ENCODE data around the gene MMP2.

MMP2 gene

GRCh38 chr16:55478827-55479429, at the start of gene MMP2:
Gene MMP2, plus strand, starts transcription at chr16:55479198. Its CDS starts 282 bp downstream, at chr16:55479480.
- DNase-seq (ENCODE audit: low read depth in 2 of 3, low spot score in 1 of 3) = no peak

DNA sequence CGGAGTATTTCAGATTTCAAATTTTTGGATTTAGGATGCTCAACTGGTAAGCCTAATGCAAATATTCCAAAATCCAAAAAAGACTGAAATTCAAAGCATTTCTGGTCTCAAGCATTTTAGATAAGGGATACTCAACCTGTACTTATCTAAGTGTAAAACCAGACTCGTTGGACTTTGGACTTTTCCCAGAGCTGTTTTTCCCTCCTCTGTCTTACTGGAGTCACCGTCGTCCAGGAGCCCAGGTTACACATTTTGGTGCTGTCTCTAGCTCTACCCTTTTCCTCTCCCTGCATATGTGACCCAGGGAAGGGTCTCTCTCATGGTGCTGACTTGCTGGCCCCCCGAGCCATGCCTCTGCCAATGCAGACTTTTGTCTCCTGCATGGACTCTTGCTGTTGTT, 46.0 kb upstream of the MMP2 start:
- no peak for DNase-seq (ENCODE audit: low read depth in 2 of 3, low spot score in 1 of 3)

GRCh38 chr16:55433535-55433934, 45.5 kb upstream of the MMP2 start:
- DNase-seq (ENCODE audit: low read depth in 2 of 3, low spot score in 1 of 3) = no peak

- no peak for DNase-seq (ENCODE audit: low read depth in 2 of 3, low spot score in 1 of 3)
Measured at GRCh38 chr16:55434000-55434399, 45.0 kb upstream of the MMP2 start.

DNA sequence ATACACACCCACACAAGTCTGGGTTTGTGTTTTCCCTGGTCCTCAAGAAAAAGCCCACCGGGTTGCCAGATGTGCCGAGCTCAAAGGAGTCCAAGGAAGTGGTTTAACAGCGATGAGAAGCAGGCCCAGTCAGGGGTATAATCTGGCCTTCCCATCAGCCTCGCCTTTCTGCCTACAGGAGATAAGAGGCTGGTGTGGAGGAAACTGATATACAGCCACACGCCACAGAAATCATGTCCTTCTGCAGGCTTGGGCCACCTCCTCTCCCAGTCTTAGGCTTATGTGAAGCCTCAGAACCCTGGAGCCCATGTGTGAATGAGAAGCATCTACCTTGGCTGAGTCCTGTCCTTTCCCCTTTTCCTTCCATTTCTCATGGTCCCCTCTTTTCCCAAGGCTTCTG, 43.6 kb upstream of the MMP2 start:
- DNase-seq (ENCODE audit: low read depth in 2 of 3, low spot score in 1 of 3) = no peak

DNA sequence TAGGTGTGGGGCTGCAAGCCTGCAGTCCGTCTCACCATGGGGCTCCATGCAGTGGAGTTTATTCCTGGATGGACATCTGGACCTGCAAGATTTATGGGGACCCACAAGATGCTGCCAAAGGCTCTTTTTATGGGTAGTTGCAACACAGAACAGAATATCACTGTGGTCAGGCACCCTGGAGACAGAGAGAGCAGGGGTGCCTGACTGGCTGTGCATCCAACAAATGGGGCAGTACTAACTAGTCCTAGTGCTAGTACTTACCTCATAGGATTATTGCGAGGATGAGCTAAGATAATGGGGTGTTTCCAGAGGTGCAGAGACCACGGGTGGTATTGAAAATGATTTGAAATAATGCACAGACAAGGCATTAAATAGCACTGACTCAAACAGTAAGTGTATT, 42.4 kb upstream of the MMP2 start:
- no peak for DNase-seq (ENCODE audit: low read depth in 2 of 3, low spot score in 1 of 3)

- DNase-seq (ENCODE audit: low read depth in 2 of 3, low spot score in 1 of 3) = no peak
Measured at GRCh38 chr16:55437625-55438024, 41.4 kb upstream of the MMP2 start.

- DNase-seq (ENCODE audit: low read depth in 2 of 3, low spot score in 1 of 3) = no peak
Measured at GRCh38 chr16:55438281-55438680, 40.7 kb upstream of the MMP2 start.

GRCh38 chr16:55439101-55439690, 39.8 kb upstream of the MMP2 start:
- DNase-seq (ENCODE audit: low read depth in 2 of 3, low spot score in 1 of 3) = no peak

DNA sequence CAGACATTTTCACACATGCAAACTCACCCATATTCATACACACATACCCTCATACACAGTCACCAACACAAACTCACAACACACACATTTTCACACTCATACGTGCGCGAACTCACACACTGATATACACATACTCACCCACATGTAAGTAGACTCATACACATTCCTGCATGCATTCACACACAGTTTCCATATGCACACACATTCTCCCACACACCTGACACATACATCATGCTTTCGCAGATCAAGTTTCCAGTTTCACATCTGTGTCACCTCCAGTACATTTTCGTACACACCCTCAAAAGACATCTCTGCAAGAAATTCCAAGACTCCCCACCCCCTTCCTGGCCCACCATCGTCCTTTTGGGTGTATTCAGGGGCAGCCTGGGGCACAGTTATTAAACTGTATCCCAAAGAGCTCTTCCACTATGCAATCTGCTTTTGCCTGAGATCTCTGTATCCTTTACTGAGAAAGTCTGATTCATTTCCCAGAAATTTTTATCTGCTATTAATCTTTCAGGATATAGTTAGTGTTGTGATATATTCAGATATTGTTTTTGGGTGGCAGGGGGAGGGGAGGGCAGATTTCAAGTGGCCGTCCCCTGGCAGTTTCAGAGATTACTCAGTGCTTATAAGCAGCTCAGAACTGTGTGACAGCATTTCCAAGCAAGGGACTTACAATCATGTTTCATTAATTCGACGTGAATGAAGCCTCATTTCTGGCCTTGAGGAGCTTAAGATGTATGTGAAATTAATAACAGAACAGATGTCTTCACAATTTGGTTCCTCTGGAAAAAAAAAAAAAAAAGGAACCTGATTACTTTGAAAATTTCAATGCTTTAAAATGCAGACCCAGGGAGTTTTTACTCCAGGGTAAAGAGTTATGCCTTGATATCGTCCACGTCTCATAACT, 35.3 kb upstream of the MMP2 start:
- DNase-seq (ENCODE audit: low read depth in 2 of 3, low spot score in 1 of 3) = no peak

DNA sequence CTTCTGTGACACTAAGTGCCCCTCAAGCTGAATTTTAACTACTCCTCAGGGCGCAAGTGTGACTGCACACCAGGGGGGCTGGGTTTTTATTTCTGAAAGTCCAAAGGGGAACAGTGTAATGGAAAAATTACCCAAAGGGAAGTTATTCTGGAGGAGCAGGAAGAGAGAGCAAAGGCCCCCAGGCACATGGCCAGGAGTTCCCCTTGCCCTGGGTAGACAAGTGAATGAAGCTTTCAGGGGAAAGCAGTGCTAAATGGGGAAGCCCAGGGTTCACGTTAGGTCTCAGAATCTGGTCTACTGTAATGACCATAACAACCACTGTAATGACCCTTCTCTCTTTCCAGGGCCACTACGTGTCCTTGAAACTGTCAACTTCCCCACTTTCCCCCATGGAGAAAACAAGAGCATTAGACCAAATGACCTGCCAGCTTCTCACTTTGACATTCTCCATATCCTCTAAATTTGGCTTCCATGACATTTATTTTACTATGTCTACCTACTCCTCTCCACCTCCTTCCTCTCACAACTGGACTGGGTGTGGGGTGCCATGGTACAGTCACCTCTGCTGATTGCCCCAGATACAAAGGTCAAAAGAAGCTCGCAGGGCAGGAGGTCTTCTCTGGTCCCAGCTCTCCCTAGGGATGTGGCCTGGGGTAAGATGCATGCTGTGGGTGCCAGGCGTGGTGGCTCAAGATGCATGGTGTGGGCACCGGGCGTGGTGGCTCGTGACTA, 34.1 kb upstream of the MMP2 start:
- DNase-seq (ENCODE audit: low read depth in 2 of 3, low spot score in 1 of 3) = no peak

- no peak for DNase-seq (ENCODE audit: low read depth in 2 of 3, low spot score in 1 of 3)
Measured at GRCh38 chr16:55447231-55447630, 31.8 kb upstream of the MMP2 start.

DNA sequence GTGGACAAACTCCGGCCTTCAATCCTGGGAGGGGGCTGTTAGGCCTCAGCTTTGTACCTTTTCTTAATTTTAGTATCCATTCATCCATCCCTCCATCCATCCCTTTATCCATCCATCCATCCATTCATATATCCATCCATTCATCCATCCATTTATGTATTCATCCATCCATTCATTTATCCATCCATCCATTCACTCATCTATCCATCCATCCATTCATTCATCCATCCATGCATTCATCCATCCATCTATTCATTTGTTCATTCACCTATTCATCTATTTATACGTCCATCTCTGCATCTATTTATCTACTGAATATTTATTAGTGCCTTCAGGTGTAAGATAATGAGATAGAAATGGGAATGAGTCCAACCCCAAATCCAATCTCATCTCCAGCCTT, 26.0 kb upstream of the MMP2 start:
- DNase-seq (ENCODE audit: low read depth in 2 of 3, low spot score in 1 of 3) = no peak

DNA sequence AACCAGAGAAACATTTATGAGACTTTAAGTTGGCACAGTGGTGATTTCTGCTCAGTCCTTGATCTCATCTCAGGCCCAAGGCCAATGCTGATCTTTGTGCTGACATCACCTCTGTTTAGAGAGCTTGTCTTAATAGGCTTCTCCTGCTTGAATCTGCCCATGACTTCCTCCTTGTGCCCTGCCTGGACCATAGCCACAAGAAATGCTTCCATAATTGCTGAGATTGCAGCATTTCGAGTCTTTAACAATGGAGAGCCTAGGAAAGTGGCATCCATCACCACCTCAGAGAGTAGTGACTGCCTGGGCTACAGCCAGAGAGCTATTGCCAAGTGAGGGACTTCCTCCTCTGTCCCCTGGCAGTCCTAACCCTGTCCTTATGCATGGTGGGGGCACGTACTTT, 25.1 kb upstream of the MMP2 start:
- no peak for DNase-seq (ENCODE audit: low read depth in 2 of 3, low spot score in 1 of 3)

DNA sequence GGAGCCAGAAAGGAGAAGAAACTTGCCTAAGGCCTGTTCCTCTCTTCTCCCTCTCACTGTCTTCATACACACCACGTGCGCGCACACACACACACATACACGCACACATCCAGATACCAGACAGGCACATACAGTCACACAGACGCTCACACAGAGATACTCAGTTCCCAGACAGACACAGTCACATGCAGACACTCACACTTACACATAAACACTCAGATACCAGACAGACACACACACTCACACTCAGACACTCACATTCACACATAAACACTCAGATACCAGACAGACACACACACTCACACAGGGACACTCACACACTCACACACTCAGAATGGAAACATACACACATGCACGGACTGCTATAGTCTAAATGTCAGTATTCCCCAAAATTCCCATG, 24.1 kb upstream of the MMP2 start:
- no peak for DNase-seq (ENCODE audit: low read depth in 2 of 3, low spot score in 1 of 3)

DNA sequence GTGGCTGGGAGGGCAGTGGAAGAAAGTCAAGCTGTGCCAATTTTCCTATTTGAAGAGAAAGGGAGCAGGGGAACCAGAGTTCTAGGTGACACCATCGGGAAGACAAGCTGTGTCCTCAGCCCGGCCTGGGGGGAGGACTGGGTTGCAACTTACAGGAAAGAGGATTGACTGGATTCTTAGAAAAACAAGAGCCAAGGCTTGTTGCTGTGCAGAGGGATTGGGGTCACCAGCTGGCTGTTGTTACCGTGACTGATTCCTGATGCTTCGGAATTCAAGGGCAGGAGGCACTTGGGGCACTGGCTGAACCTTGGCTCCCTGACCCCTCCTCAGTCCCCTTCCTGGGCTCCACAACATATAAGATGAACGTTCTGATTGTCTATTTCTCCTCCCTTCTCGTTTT, 16.8 kb upstream of the MMP2 start:
- DNase-seq (ENCODE audit: low read depth in 2 of 3, low spot score in 1 of 3) = no peak

DNA sequence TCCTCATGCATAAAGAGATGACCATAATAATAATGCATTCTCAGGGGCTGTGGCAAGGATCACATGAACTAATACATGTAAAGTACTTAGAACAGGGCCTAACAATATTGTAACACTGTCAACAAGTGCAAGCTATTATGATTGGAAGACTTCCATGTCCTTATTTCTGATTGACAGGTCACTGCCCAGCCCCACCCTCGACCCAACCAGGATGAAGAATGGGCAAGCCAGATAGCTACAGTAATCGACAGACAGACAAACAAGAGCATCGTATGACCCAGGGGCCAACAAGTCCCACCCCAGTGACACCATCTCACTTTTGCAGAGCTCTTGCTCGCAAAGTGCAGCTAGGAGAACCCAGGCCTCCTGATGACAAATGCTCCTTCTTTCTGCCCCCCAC, 14.6 kb upstream of the MMP2 start:
- DNase-seq (ENCODE audit: low read depth in 2 of 3, low spot score in 1 of 3) = no peak

GRCh38 chr16:55465077-55465896, 13.7 kb upstream of the MMP2 start:
- peak; percentile 73 to 88 (median 78) for DNase-seq (ENCODE audit: low read depth in 2 of 3, low spot score in 1 of 3)

GRCh38 chr16:55466209-55466608, 12.8 kb upstream of the MMP2 start:
- no peak for DNase-seq (ENCODE audit: low read depth in 2 of 3, low spot score in 1 of 3)

DNA sequence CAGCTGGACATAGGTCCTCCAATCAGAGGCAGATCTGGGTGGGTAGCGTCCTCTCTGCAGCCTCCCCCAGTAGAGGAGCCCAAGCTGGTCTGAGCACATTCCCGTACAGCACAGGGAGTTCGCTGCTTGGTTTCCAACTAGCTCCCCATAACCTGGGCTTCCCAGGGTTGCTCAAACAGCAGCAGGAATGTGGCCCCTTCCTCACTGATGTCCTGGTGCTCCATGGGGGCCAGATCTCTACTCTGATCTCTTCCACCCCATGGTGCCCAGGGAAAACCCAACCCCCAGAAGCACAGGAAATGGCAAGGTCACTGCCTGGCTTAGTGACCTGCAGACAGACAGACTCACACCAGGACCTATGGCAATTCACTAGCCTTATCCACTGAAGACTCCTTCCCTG, 11.1 kb upstream of the MMP2 start:
- DNase-seq (ENCODE audit: low read depth in 2 of 3, low spot score in 1 of 3) = no peak

Data from stimulated activated CD4-positive, alpha-beta T cell treated with anti-CD3 and anti-CD28 coated beads, Interleukin-12 subunit alpha, Interleukin-12 subunit beta, amount 100 ng/mL, for 48 hours (primary cell).